Naive thymus-derived CD4-positive, alpha-beta T cell (primary cell): Measurements from ENCODE around the gene KLLN. TPM values are rescaled to one million over a fixed set of nuclear protein-coding genes. Genes with fewer than 3 reads are reported as not detected.

Source experiments
- ATAC-seq: fragments of 150-1000 bp; cut with Tn5 transposase; 2 replicates; pipeline ENCODE4 v1.10.0; 2021; ENCODE audit warnings: mild to moderate bottlenecking, moderate library complexity
- CTCF ChIA-PET: fragments of 350-600 bp; sonication (Branson Sonifier 250); formaldehyde crosslinking; loops from one replicate; lab custom pipeline; 2021; ENCODE audit warnings: antibody characterized with exemption; lab: Charles Lee
- POLR2A ChIA-PET: fragments of 350-600 bp; sonication (Branson Sonifier 250); formaldehyde crosslinking; loops from one replicate; lab custom pipeline; 2021; ENCODE audit warnings: antibody characterized with exemption, inconsistent platforms; lab: Charles Lee
- DNase-seq, 9 donors: peaks; one replicate each; pipeline versions ENCODE4 v3.0.0 to v3.0.0-alpha.2; 2020 to 2022; ENCODE audit warnings: mixed read lengths in 1 of 9
- H3K27ac ChIP-seq: one replicate; pipeline ENCODE4 v1.7.0; 2013; ENCODE audit warnings: mild to moderate bottlenecking, low read depth, low read length, moderate library complexity
- H3K27me3 ChIP-seq, 2 donors: one replicate each; pipeline ENCODE4 v1.7.0; 2013; ENCODE audit warnings: low read length in 2 of 2, mild to moderate bottlenecking in 2 of 2, moderate library complexity in 2 of 2; ENCODE audit not compliant: control insufficient read depth in 2 of 2, insufficient read depth in 2 of 2
- H3K36me3 ChIP-seq, 3 experiments: 1 replicate in 2 of 3; 2 replicates in 1 of 3; pipeline ENCODE4 v1.7.0; 2013; ENCODE audit warnings: low read length in 3 of 3, mild to moderate bottlenecking in 3 of 3, moderate library complexity in 1 of 3; ENCODE audit not compliant: insufficient read depth in 3 of 3, control insufficient read depth in 2 of 3
- H3K4me1 ChIP-seq, 2 donors: one replicate each; pipeline ENCODE4 v1.7.0; 2013; ENCODE audit warnings: low read length in 2 of 2, mild to moderate bottlenecking in 2 of 2, moderate library complexity in 1 of 2; ENCODE audit not compliant: control insufficient read depth in 2 of 2, insufficient read depth in 2 of 2
- H3K4me3 ChIP-seq: 2 replicates; pipeline ENCODE4 v1.7.0; 2013; ENCODE audit warnings: mild to moderate bottlenecking, low read length
- H3K9me3 ChIP-seq, 3 experiments: 1 replicate in 2 of 3; 2 replicates in 1 of 3; pipeline ENCODE4 v1.7.0; 2013; ENCODE audit warnings: low read length in 3 of 3; ENCODE audit not compliant: control insufficient read depth in 2 of 3
- H3K27ac Mint-ChIP-seq, 9 donors: one replicate each; pipeline ENCODE4 v1.8.0; 2020 to 2022; ENCODE audit warnings: mixed read lengths in 9 of 9, mild to moderate bottlenecking in 8 of 9, moderate library complexity in 5 of 9, inconsistent platforms in 2 of 9
- H3K27me3 Mint-ChIP-seq, 5 donors: one replicate each; pipeline ENCODE4 v1.8.0; 2021 to 2022; ENCODE audit warnings: mixed read lengths in 5 of 5, mild to moderate bottlenecking in 1 of 5
- H3K36me3 Mint-ChIP-seq, 5 donors: one replicate each; pipeline ENCODE4 v1.8.0; 2020 to 2022; ENCODE audit warnings: mixed read lengths in 5 of 5, mild to moderate bottlenecking in 3 of 5, inconsistent platforms in 1 of 5
- H3K4me1 Mint-ChIP-seq, 7 donors: one replicate each; pipeline ENCODE4 v1.8.0; 2020 to 2022; ENCODE audit warnings: mixed read lengths in 7 of 7, mild to moderate bottlenecking in 3 of 7, inconsistent platforms in 1 of 7
- H3K4me3 Mint-ChIP-seq, 10 donors: one replicate each; pipeline ENCODE4 v1.8.0; 2020 to 2022; ENCODE audit warnings: mild to moderate bottlenecking in 10 of 10, mixed read lengths in 10 of 10, moderate library complexity in 6 of 10, inconsistent platforms in 2 of 10
- H3K9me3 Mint-ChIP-seq, 11 donors: one replicate each; pipeline ENCODE4 v1.8.0; 2020 to 2022; ENCODE audit warnings: mixed read lengths in 11 of 11, mild to moderate bottlenecking in 4 of 11, inconsistent platforms in 1 of 11, moderate library complexity in 1 of 11
- intact Hi-C, 2 donors: fragments of 100-400 bp; cut with micrococcal nuclease; formaldehyde crosslinking; loops; one replicate each; pipeline ENCODE4 v1.15.1; 2023
- polyA plus RNA-seq, 2 donors: library from polyadenylated mRNA; unstranded; fragments of 300-500 nt; fragmentation: Illumina TruSeq; gene quantifications; one replicate each; pipeline ENCODE4 v1.2.3, GENCODE V29; 2021
- total RNA-seq, 6 experiments: library from RNA in 5 of 6; stranded (reverse) in 5 of 6; gene quantifications; 1 replicate in 5 of 6; 2 replicates in 1 of 6; pipeline ENCODE4 v1.2.3 and lab custom pipeline; 2021 to 2026

KLLN gene
- total and polyA plus RNA-seq, 7 experiments from 2014 or later: 0.25 to 1.6 (median 0.68) TPM; not detected in 1

GRCh38 chr10:87826653-87827052 is 36.7 kb downstream of the KLLN start:
- ChIA-PET CTCF (no interaction called here), POLR2A (interaction anchor here (1.9 kb wide), 1 partner anchor 37 kb away, joined by 4 read pairs; the partner anchor contains the start of genes KLLN and PTEN)
- DNase-seq (peak in 1 of 9 donors; percentile 9), ATAC-seq (no peak)
- H3K4me1 ChIP-seq: peaks cover 6 to 21% of the 10 kb centered on the region in 2 donors
- Mint-ChIP-seq H3K4me3 (peak overlapping the region in 3 of 10 donors; percentile 0 to 60 (median 18)), H3K27me3 (peaks cover 0 to 10% (median 0%) of the 10 kb centered on the region in 5 donors), H3K9me3 (peaks cover 0 to 2% (median 0%) of the 10 kb centered on the region in 11 donors), H3K36me3 (peaks cover 0 to 7% (median 0%) of the 10 kb centered on the region in 5 donors), H3K4me1 (peaks cover 4 to 29% (median 12%) of the 10 kb centered on the region in 7 donors), H3K27ac (peak overlapping the region in 5 of 9 donors; percentile 47 to 91 (median 81))
- H3K27ac ChIP-seq: no peak overlapping the region
- H3K36me3 ChIP-seq: no peaks in the 10 kb centered on the region
- H3K4me3 ChIP-seq: no peak overlapping the region
- H3K9me3 ChIP-seq: no peaks in the 10 kb centered on the region
- H3K27me3 ChIP-seq: no peaks in the 10 kb centered on the region
- intact Hi-C loops: no loop called here

- H3K27ac ChIP-seq: peak overlapping the region; percentile 89
- Mint-ChIP-seq H3K36me3 (peaks cover 0 to 6% (median 3%) of the 10 kb centered on the region in 5 donors), H3K27ac (peak overlapping the region in 8 of 9 donors; percentile 72 to 100 (median 98)), H3K4me1 (peaks cover 22 to 51% (median 40%) of the 10 kb centered on the region in 7 donors), H3K27me3 (peaks cover 0 to 10% (median 0%) of the 10 kb centered on the region in 5 donors), H3K9me3 (no peaks in the 10 kb centered on the region), H3K4me3 (peak overlapping the region in 9 of 10 donors; percentile 25 to 99 (median 93))
- DNase-seq (no peak), ATAC-seq (no peak)
- CTCF ChIA-PET: interaction anchor here (1.1 to 1.8 kb wide), 3 partner anchors 11 to 294 kb away, joined by 3 to 6 read pairs (median 3); no protein-coding TSS in a partner anchor
- H3K9me3 ChIP-seq: no peaks in the 10 kb centered on the region
- POLR2A ChIA-PET: interaction anchor here (0.6 to 3.6 kb wide), 10 partner anchors 19 to 1171 kb away, joined by 4 to 72 read pairs (median 5); partner anchors contain the start of genes FAS, KLLN, PTEN and STAMBPL1
- no peaks in the 10 kb centered on the region for H3K36me3 ChIP-seq
- no peaks in the 10 kb centered on the region for H3K27me3 ChIP-seq
- H3K4me1 ChIP-seq: peaks cover 13 to 32% of the 10 kb centered on the region in 2 donors
- intact Hi-C loops: loop anchor here (2.0 to 10.0 kb wide), 10 partner anchors 24 to 1883 kb away; partner anchors contain the start of genes KIF20B (in 2 of the 2), FAS (in 1 of the 2), IFIT5 (in 1 of the 2) and LIPA (in 1 of the 2)
- H3K4me3 ChIP-seq: no peak overlapping the region
Measured at GRCh38 chr10:87819289-87819585, 44.1 kb downstream of the KLLN start.

DNA sequence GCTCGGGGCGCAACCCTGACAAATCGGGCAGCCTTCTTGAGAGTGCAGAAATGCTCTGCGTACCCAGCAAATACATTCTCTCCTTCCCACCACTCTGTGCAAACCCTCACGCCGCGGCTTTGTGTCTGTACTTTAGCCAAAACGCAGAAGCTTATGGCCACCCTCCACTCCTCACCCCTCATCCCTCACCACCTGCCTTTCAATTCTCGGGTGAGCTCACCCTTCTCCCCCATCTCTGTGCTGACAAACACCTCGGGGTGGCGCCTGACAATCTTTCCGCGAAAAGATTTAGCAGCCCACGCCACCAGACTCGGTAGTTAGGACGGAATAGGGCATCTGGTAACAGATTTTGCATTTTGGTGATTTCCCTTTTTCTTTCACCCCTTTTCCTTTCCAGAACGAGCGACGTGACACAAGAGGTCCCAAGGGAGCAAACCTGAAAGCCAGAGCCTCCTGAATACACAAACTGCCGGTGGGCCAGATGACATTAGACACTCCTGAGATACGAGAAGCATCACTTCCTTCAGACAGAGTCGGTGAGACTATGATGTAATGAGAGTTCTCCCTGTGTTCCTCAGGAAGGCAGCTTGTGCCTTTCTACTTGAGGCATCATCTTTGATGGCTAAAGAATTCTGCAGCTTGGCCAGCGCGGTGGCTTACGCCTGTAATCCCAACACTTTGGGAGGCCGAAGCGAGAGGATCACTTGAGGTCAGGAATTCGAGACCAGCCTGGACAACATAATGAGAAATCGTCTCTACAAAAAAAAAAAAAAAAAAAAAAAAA is 44.6 kb downstream of the KLLN start:
- H3K27ac Mint-ChIP-seq: peak overlapping the region; percentile 93 to 100 (median 98)
- H3K9me3 Mint-ChIP-seq: no peaks in the 10 kb centered on the region
- Histone ChIP-seq H3K27me3 (no peaks in the 10 kb centered on the region), H3K9me3 (no peaks in the 10 kb centered on the region), H3K36me3 (no peaks in the 10 kb centered on the region), H3K4me1 (peaks cover 13 to 33% of the 10 kb centered on the region in 2 donors), H3K4me3 (peak overlapping the region; percentile 75), H3K27ac (peak overlapping the region; percentile 89)
- peak; percentile 78 for ATAC-seq
- ChIA-PET CTCF (interaction anchor here (0.6 to 1.8 kb wide), 7 partner anchors 12 to 517 kb away, joined by 3 to 6 read pairs (median 3); partner anchors contain the start of genes KLLN and PTEN), POLR2A (interaction anchor here (0.6 to 3.6 kb wide), 19 partner anchors 9 to 1172 kb away, joined by 3 to 72 read pairs (median 4); partner anchors contain the start of genes FAS, KLLN, PTEN and RNLS)
- H3K36me3 Mint-ChIP-seq: peaks cover 0 to 6% (median 3%) of the 10 kb centered on the region in 5 donors
- H3K27me3 Mint-ChIP-seq: peaks cover 0 to 5% (median 0%) of the 10 kb centered on the region in 5 donors
- peak overlapping the region; percentile 90 to 100 (median 94) for H3K4me3 Mint-ChIP-seq
- intact Hi-C loops: loop anchor here (1.0 to 10.0 kb wide), 19 partner anchors 24 to 1884 kb away; partner anchors contain the start of genes KIF20B (in 2 of the 2), FAS (in 1 of the 2), IFIT5 (in 1 of the 2) and LIPA (in 1 of the 2)
- peaks cover 22 to 53% (median 41%) of the 10 kb centered on the region in 7 donors for H3K4me1 Mint-ChIP-seq
- peak; percentile 40 to 76 (median 72) for DNase-seq

GRCh38 chr10:87817609-87818504 is 45.5 kb downstream of the KLLN start, which contains the start of gene ATAD1:
TSS of gene ATAD1 (minus strand) at chr10:87818226. CDS start at chr10:87814599, 3,627 bp downstream.
- POLR2A ChIA-PET: interaction anchor here (0.5 to 3.6 kb wide), 16 partner anchors 10 to 1814 kb away, joined by 3 to 72 read pairs (median 4); partner anchors contain the start of genes KLLN, PTEN, RNLS and STAMBPL1
- H3K36me3 Mint-ChIP-seq: peaks cover 0 to 6% (median 3%) of the 10 kb centered on the region in 5 donors
- Histone ChIP-seq H3K4me1 (peaks cover 13 to 33% of the 10 kb centered on the region in 2 donors), H3K27me3 (no peaks in the 10 kb centered on the region), H3K27ac (peak within 1 kb of the TSS; percentile 89), H3K9me3 (no peaks in the 10 kb centered on the region), H3K4me3 (peak within 1 kb of the TSS; percentile 75), H3K36me3 (peaks cover 0 to 3% (median 0%) of the 10 kb centered on the region in 3 experiments)
- ATAC-seq: peak; percentile 92
- peaks cover 0 to 2% (median 0%) of the 10 kb centered on the region in 5 donors for H3K27me3 Mint-ChIP-seq
- peak within 1 kb of the TSS; percentile 93 to 100 (median 98) for H3K27ac Mint-ChIP-seq
- peak within 1 kb of the TSS; percentile 90 to 100 (median 94) for H3K4me3 Mint-ChIP-seq
- CTCF ChIA-PET: interaction anchor here (0.8 to 1.8 kb wide), 5 partner anchors 12 to 518 kb away, joined by 3 to 6 read pairs (median 4); partner anchors contain the start of genes KLLN and PTEN
- peak; percentile 79 to 93 (median 91) for DNase-seq
- intact Hi-C loops: loop anchor here (1.0 to 10.0 kb wide), 19 partner anchors 25 to 1884 kb away; partner anchors contain the start of genes KIF20B (in 2 of the 2), FAS (in 1 of the 2), IFIT5 (in 1 of the 2) and LIPA (in 1 of the 2)
- H3K9me3 Mint-ChIP-seq: no peaks in the 10 kb centered on the region
- peaks cover 22 to 56% (median 41%) of the 10 kb centered on the region in 7 donors for H3K4me1 Mint-ChIP-seq

- POLR2A ChIA-PET: interaction anchor here (1.4 to 3.6 kb wide), 3 partner anchors 11 to 46 kb away, joined by 4 to 72 read pairs (median 6); partner anchors contain the start of genes KLLN and PTEN
- no peak for DNase-seq
- H3K4me3 Mint-ChIP-seq: peak overlapping the region; percentile 90 to 100 (median 94)
- H3K9me3 Mint-ChIP-seq: no peaks in the 10 kb centered on the region
- intact Hi-C loops: loop anchor here in 1 of 2 donors (5.0 to 10.0 kb wide), 5 partner anchors 1065 to 1885 kb away; partner anchors contain the start of genes FAS, KIF20B, LIPA and STAMBPL1
- H3K27me3 ChIP-seq: no peaks in the 10 kb centered on the region
- H3K27me3 Mint-ChIP-seq: no peaks in the 10 kb centered on the region
- peak overlapping the region; percentile 93 to 100 (median 98) for H3K27ac Mint-ChIP-seq
- H3K36me3 ChIP-seq: peaks cover 0 to 3% (median 3%) of the 10 kb centered on the region in 3 experiments
- H3K4me1 Mint-ChIP-seq: peaks cover 22 to 63% (median 41%) of the 10 kb centered on the region in 7 donors
- H3K9me3 ChIP-seq: no peaks in the 10 kb centered on the region
- H3K4me3 ChIP-seq: peak overlapping the region; percentile 75
- peaks cover under 1 to 10% (median 6%) of the 10 kb centered on the region in 5 donors for H3K36me3 Mint-ChIP-seq
- H3K4me1 ChIP-seq: peaks cover 13 to 33% of the 10 kb centered on the region in 2 donors
- ATAC-seq: no peak
- CTCF ChIA-PET: interaction anchor here (1.4 kb wide), 1 partner anchor 45 kb away, joined by 4 read pairs; no protein-coding TSS in a partner anchor
- H3K27ac ChIP-seq: peak overlapping the region; percentile 89
Measured at GRCh38 chr10:87816898-87817608, 46.3 kb downstream of the KLLN start.
